ENCODE results near the gene PGC. TPM values are rescaled to one million over a fixed set of nuclear protein-coding genes. Genes with fewer than 3 reads are reported as not detected.

PGC gene
- polyA plus RNA-seq, 3 donors from 2014 or later, result not detected

Other genes starting within 250 kb of the PGC start
- gene FOXP4, start 201.0 kb downstream of the PGC start, polyA plus RNA-seq, result under 1 TPM; 0.10 to 0.73 (median 0.68) TPM
- gene MDFI, start 108.9 kb downstream of the PGC start, polyA plus RNA-seq, result not detected
- 10 to 100 TPM; 18.9 to 62.3 (median 23.9) TPM for gene TFEB, start 11.8 kb downstream of the PGC start, polyA plus RNA-seq
- gene FRS3, start 32.5 kb upstream of the PGC start, polyA plus RNA-seq, result 1 to 10 TPM in 1 of 3 donors, under 1 TPM in 1, not detected in 1; 0.80 to 2.1 TPM
- gene PRICKLE4, start 33.4 kb upstream of the PGC start, polyA plus RNA-seq, result not detected
- gene TOMM6, start 40.3 kb upstream of the PGC start, polyA plus RNA-seq, result 100 to 1,000 TPM; 291 to 367 (median 304) TPM
- gene USP49, start 148.0 kb upstream of the PGC start, polyA plus RNA-seq, result under 1 TPM; 0.22 to 0.94 (median 0.62) TPM
- gene MED20, start 173.7 kb upstream of the PGC start, polyA plus RNA-seq, result 10 to 100 TPM in 2 of 3 donors, 1 to 10 TPM in 1; 5.9 to 11.5 (median 11.2) TPM
- 10 to 100 TPM; 10.1 to 16.5 (median 15.9) TPM for gene BYSL, start 174.1 kb upstream of the PGC start, polyA plus RNA-seq
- 1,000 to 10,000 TPM in 2 of 3 donors, 100 to 1,000 TPM in 1; 782 to 1,087 (median 1,041) TPM for gene CCND3, start 194.4 kb upstream of the PGC start, polyA plus RNA-seq

All from immature natural killer cell (primary cell).